ENCODE data around the gene RAPGEF6.

- TF ChIP-seq CTCF (conservative IDR thresholded peaks at IDR 0.05; ENCODE audit: low read depth, low read length) (no peak), EZH2 (IDR thresholded peaks at IDR 0.05; ENCODE audit: borderline replicate concordance, low read depth, low read length, poor library complexity, severe bottlenecking) (no peak)
Observed at GRCh38 chr5:131514316-131515283, 120.4 kb downstream of the RAPGEF6 start.

Measured in A673 (cell line).